ENCODE measurements around the gene C6orf132.

DNA sequence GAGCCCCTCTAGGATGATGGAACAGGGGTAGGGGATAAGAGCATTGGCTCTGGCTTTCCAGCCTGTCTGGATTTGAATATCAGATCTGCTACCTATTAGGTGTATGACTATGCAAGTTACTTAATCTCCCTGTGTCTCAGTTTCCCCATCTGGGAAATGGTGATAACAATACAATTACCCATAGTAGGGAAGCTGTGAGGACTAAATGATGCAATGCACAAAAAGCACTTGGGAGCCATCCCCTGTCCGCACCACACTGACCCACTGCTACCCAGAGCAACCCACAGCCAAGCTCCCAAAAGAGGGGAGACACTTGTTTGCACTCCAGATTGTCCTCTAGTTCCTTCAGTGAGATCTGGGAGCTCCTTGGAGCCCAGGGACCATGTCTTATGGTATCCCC, 30.1 kb downstream of the C6orf132 start:
- TF ChIP-seq, protein P1, sequence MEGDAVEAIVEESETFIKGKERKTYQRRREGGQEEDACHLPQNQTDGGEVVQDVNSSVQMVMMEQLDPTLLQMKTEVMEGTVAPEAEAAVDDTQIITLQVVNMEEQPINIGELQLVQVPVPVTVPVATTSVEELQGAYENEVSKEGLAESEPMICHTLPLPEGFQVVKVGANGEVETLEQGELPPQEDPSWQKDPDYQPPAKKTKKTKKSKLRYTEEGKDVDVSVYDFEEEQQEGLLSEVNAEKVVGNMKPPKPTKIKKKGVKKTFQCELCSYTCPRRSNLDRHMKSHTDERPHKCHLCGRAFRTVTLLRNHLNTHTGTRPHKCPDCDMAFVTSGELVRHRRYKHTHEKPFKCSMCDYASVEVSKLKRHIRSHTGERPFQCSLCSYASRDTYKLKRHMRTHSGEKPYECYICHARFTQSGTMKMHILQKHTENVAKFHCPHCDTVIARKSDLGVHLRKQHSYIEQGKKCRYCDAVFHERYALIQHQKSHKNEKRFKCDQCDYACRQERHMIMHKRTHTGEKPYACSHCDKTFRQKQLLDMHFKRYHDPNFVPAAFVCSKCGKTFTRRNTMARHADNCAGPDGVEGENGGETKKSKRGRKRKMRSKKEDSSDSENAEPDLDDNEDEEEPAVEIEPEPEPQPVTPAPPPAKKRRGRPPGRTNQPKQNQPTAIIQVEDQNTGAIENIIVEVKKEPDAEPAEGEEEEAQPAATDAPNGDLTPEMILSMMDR (IDR thresholded peaks at IDR 0.05; ENCODE audit: low read depth, low read length), result no peak
- TF ChIP-seq EZH2phosphoT487 (IDR thresholded peaks at IDR 0.05; ENCODE audit: low read depth), result no peak
